ENCODE results near the gene SRSF9. TPM values are rescaled to one million over a fixed set of nuclear protein-coding genes. Genes with fewer than 3 reads are reported as not detected.

SRSF9 gene
- total and polyA plus RNA-seq, 2 of the 4 experiments (the other 2 are of a cell fraction): 102 to 143 TPM

GRCh38 chr12:120485961-120486881, 16.7 kb upstream of the SRSF9 start:
- H2BK5ac ChIP-seq (ENCODE audit: low read depth, low read length, poor library complexity, severe bottlenecking): no peak overlapping the region
- no peak overlapping the region for H2AFZ ChIP-seq (replicated peaks; ENCODE audit: low read length, poor library complexity)
- H3K27ac ChIP-seq (ENCODE audit: insufficient read depth, low read length): no peak overlapping the region
- POLR2A ChIA-PET (ENCODE audit: unreplicated experiment): no interaction called here
- dilution Hi-C loops (cut with HindIII; ENCODE audit: low sequenced_read_pairs, unreplicated experiment): no loop called here
- H4K8ac ChIP-seq (ENCODE audit: low read depth in 2 of 2, low read length in 2 of 2): no peak overlapping the region
- in situ Hi-C loops (cut with MboI; ENCODE audit: low sequenced_read_pairs): no loop called here
- no peak overlapping the region for H2AK9ac ChIP-seq (replicated peaks; ENCODE audit: low read depth, low read length, poor library complexity)
- H2BK120ac ChIP-seq (ENCODE audit: low read depth, low read length): no peak overlapping the region
- no peak overlapping the region for H3K18ac ChIP-seq (ENCODE audit: low read depth, low read length)
- no TSS peak for BruUV-seq (replicated peaks)
- H3K9me3 ChIP-seq (ENCODE audit: control insufficient read depth, insufficient read depth, low read length): no peaks in the 10 kb centered on the region
- CTCF ChIA-PET: no interaction called here
- H3K36me3 ChIP-seq (ENCODE audit: control insufficient read depth, insufficient read depth, low read length): peaks cover 10% of the 10 kb centered on the region
- H3K4me1 ChIP-seq (ENCODE audit: control insufficient read depth, insufficient read depth, low read length): no peaks in the 10 kb centered on the region
- no peaks in the 10 kb centered on the region for H3K27me3 ChIP-seq (ENCODE audit: control insufficient read depth, insufficient read depth, low read length)
- no peak overlapping the region for H2AK5ac ChIP-seq (ENCODE audit: low read depth, low read length)
- H3K14ac ChIP-seq (replicated peaks; ENCODE audit: low read depth, low read length): no peak overlapping the region
- no peak overlapping the region for H3K56ac ChIP-seq (ENCODE audit: extremely low read depth, insufficient read depth, low read length)
- no peak overlapping the region for H3K4me3 ChIP-seq (ENCODE audit: insufficient read depth, low read depth, low read length)
- intact Hi-C loops (cut with micrococcal nuclease): no loop called here
- no peak overlapping the region for H4K91ac ChIP-seq (ENCODE audit: insufficient read depth, low read depth, low read length)
- peaks cover 14 to 25% of the 10 kb centered on the region in 2 experiments for H3K79me1 ChIP-seq (ENCODE audit: low read depth in 1 of 2, low read length in 2 of 2)
- no peak overlapping the region for H3K4me2 ChIP-seq (ENCODE audit: low read depth, low read length)
- no CpG with 5 or more reads among the region's 7 CpGs for WGBS, 2 experiments (ENCODE audit: extremely low coverage in 2 of 2, insufficient read length in 1 of 2)
- TF ChIP-seq CTCF (conservative IDR thresholded peaks at IDR 0.05; ENCODE audit: low read depth, low read length) (no peak), CEBPB (IDR thresholded peaks at IDR 0.05; ENCODE audit: low read depth, low read length) (no peak), ELK1 (IDR thresholded peaks at IDR 0.05; ENCODE audit: borderline replicate concordance, low read depth, low read length) (no peak), RAD21 (IDR thresholded peaks at IDR 0.05; ENCODE audit: low read length) (no peak), NFE2L2 (IDR thresholded peaks at IDR 0.05; ENCODE audit: low read depth, low read length) (no peak), MAFK (IDR thresholded peaks at IDR 0.05; ENCODE audit: low read depth, low read length) (no peak), CHD1 (IDR thresholded peaks at IDR 0.05; ENCODE audit: low read depth, low read length) (no peak)
- H3K4ac ChIP-seq (ENCODE audit: low read depth, low read length): no peak overlapping the region
- H4K20me1 ChIP-seq (ENCODE audit: insufficient read depth, low read length): no peaks in the 10 kb centered on the region
- peaks cover 4% of the 10 kb centered on the region; the same call in 1 of the 2 replicates for H3K9me1 ChIP-seq (ENCODE audit: insufficient read depth, low read length)
- no peak for ATAC-seq (ENCODE audit: low read depth)
- H3K23ac ChIP-seq (ENCODE audit: low read depth, low read length): no peak overlapping the region
- DNase-seq: no peak
- H4K5ac ChIP-seq (ENCODE audit: low read depth, low read length): no peak overlapping the region
- H2BK15ac ChIP-seq (ENCODE audit: low read depth, low read length): no peak overlapping the region
- no peak overlapping the region for H3K9ac ChIP-seq (ENCODE audit: low read depth, low read length)
- H2BK20ac ChIP-seq (ENCODE audit: low read depth, low read length): no peak overlapping the region
